H9 (cell line): ENCODE measurements around the gene MED25. TPM values are rescaled to one million over a fixed set of nuclear protein-coding genes. Genes with fewer than 3 reads are reported as not detected.

Source experiments
- DNase-seq: peaks from one replicate; pipeline ENCODE4 v3.0.0-alpha.2; 2017
- H2AFZ ChIP-seq: one replicate; pipeline ENCODE4 v1.6.1; 2013; ENCODE audit warnings: mild to moderate bottlenecking, low read length, control low read depth, moderate library complexity
- H2AK5ac ChIP-seq: 2 replicates; pipeline ENCODE4 v1.6.1; 2013; ENCODE audit warnings: low read length, control low read depth, mixed read lengths; ENCODE audit not compliant: insufficient read length
- H2BK120ac ChIP-seq: one replicate; pipeline ENCODE4 v1.6.1; 2013; ENCODE audit warnings: low read depth, mild to moderate bottlenecking, low read length, control low read depth, inconsistent platforms; ENCODE audit not compliant: poor library complexity, severe bottlenecking
- H2BK12ac ChIP-seq: 2 replicates; pipeline ENCODE4 v1.6.1; 2013; ENCODE audit warnings: low read length, control low read depth, mixed read lengths, low read depth; ENCODE audit not compliant: insufficient read length
- H2BK15ac ChIP-seq: 2 replicates; pipeline ENCODE4 v1.6.1; 2013; ENCODE audit warnings: low read depth, low read length, control low read depth
- H2BK20ac ChIP-seq: one replicate; pipeline ENCODE4 v1.6.1; 2013; ENCODE audit warnings: low read depth, mild to moderate bottlenecking, low read length, control low read depth, inconsistent platforms; ENCODE audit not compliant: poor library complexity, severe bottlenecking
- H2BK5ac ChIP-seq: 2 replicates; pipeline ENCODE4 v1.6.1; 2013; ENCODE audit warnings: low read length, control low read depth, mixed read lengths; ENCODE audit not compliant: insufficient read length
- H3K14ac ChIP-seq: 2 replicates; pipeline ENCODE4 v1.6.1; 2013; ENCODE audit warnings: low read length, control low read depth; ENCODE audit not compliant: insufficient read depth
- H3K18ac ChIP-seq: 2 replicates; pipeline ENCODE4 v1.6.1; 2013; ENCODE audit warnings: low read depth, mild to moderate bottlenecking, mixed read lengths, low read length, control low read depth; ENCODE audit not compliant: insufficient read length
- H3K23ac ChIP-seq: 2 replicates; pipeline ENCODE4 v1.6.1; 2013; ENCODE audit warnings: low read length, control low read depth, mixed read lengths, low read depth; ENCODE audit not compliant: insufficient read length
- H3K23me2 ChIP-seq: 2 replicates; pipeline ENCODE4 v1.6.1; 2013; ENCODE audit warnings: low read depth, mild to moderate bottlenecking, mixed read lengths, low read length, control low read depth; ENCODE audit not compliant: insufficient read length, poor library complexity, severe bottlenecking
- H3K27ac ChIP-seq: 2 replicates; pipeline ENCODE4 v1.5.1; 2013; ENCODE audit warnings: low read length, control low read depth, mixed read lengths, low read depth; ENCODE audit not compliant: insufficient read length
- H3K27me3 ChIP-seq: 2 replicates; pipeline ENCODE4 v1.6.1; 2013; ENCODE audit warnings: low read length, control low read depth, inconsistent platforms; ENCODE audit not compliant: insufficient read depth
- H3K4ac ChIP-seq: 2 replicates; pipeline ENCODE4 v1.6.1; 2013; ENCODE audit warnings: low read depth, mild to moderate bottlenecking, control low read depth, inconsistent platforms, low read length, moderate library complexity
- H3K4me1 ChIP-seq: 2 replicates; pipeline ENCODE4 v1.6.1; 2013; ENCODE audit warnings: low read length, control low read depth, inconsistent platforms; ENCODE audit not compliant: insufficient read depth
- H3K4me2 ChIP-seq: 2 replicates; pipeline ENCODE4 v1.6.1; 2013; ENCODE audit warnings: low read length, control low read depth, mixed read lengths; ENCODE audit not compliant: insufficient read length, insufficient read depth
- H3K56ac ChIP-seq: 2 replicates; pipeline ENCODE4 v1.6.1; 2013; ENCODE audit warnings: low read depth, mild to moderate bottlenecking, mixed read lengths, low read length, control low read depth; ENCODE audit not compliant: insufficient read length
- H3K79me1 ChIP-seq: 2 replicates; pipeline ENCODE4 v1.6.1; 2013; ENCODE audit warnings: low read depth, mild to moderate bottlenecking, moderate library complexity, low read length, control low read depth, inconsistent platforms; ENCODE audit not compliant: insufficient read depth, poor library complexity, severe bottlenecking
- H3K79me2 ChIP-seq: 2 replicates; pipeline ENCODE4 v1.6.1; 2013; ENCODE audit warnings: low read length, control low read depth, inconsistent platforms; ENCODE audit not compliant: insufficient read depth
- H3K9ac ChIP-seq: 2 replicates; pipeline ENCODE4 v1.6.1; 2013; ENCODE audit warnings: low read length, control low read depth, mixed read lengths; ENCODE audit not compliant: insufficient read length; ENCODE audit errors: extremely low read depth
- H3K9me3 ChIP-seq: one replicate; pipeline ENCODE4 v1.6.1; 2013; ENCODE audit warnings: low read depth, low read length, inconsistent platforms; ENCODE audit not compliant: control insufficient read depth
- H3T11ph ChIP-seq: one replicate; pipeline ENCODE4 v1.6.1; 2013; ENCODE audit warnings: mild to moderate bottlenecking, low read length, control low read depth, inconsistent platforms
- H4K20me1 ChIP-seq: one replicate; pipeline ENCODE4 v1.6.1; 2013; ENCODE audit not compliant: control insufficient read depth, insufficient read length, insufficient read depth
- H4K5ac ChIP-seq: 2 replicates; pipeline ENCODE4 v1.6.1; 2013; ENCODE audit warnings: low read depth, mild to moderate bottlenecking, mixed read lengths, low read length, control low read depth; ENCODE audit not compliant: insufficient read length
- H4K8ac ChIP-seq: replicated peaks from 2 replicates; pipeline ENCODE4 v1.6.1; 2013; ENCODE audit warnings: low read length, control low read depth, mixed read lengths, low read depth; ENCODE audit not compliant: insufficient read length
- H4K91ac ChIP-seq: 2 replicates; pipeline ENCODE4 v1.6.1; 2013; ENCODE audit warnings: low read depth, mild to moderate bottlenecking, moderate library complexity, mixed read lengths, low read length, control low read depth; ENCODE audit not compliant: insufficient read length
- H3K27ac Mint-ChIP-seq, 3 experiments: 2 replicates in 2 of 3; 3 replicates in 1 of 3; pipeline ENCODE4 v1.8.0; 2020 to 2021; ENCODE audit warnings: mixed read lengths in 3 of 3, mild to moderate bottlenecking in 1 of 3, moderate library complexity in 1 of 3
- H3K27me3 Mint-ChIP-seq: 2 replicates; pipeline ENCODE4 v1.8.0; 2021; ENCODE audit warnings: low read depth, mild to moderate bottlenecking, moderate library complexity, mixed read lengths
- H3K36me3 Mint-ChIP-seq, 3 experiments: 2 replicates in 2 of 3; 3 replicates in 1 of 3; pipeline ENCODE4 v1.8.0; 2020 to 2021; ENCODE audit warnings: low read depth in 3 of 3, mixed read lengths in 3 of 3; ENCODE audit not compliant: insufficient read depth in 1 of 3
- H3K4me1 Mint-ChIP-seq, 2 experiments: 2 replicates each; pipeline ENCODE4 v1.8.0; 2020; ENCODE audit warnings: mixed read lengths in 2 of 2
- H3K4me3 Mint-ChIP-seq, 2 experiments: 2 replicates in 1 of 2; 3 replicates in 1 of 2; pipeline ENCODE4 v1.8.0; 2020 to 2021; ENCODE audit warnings: mild to moderate bottlenecking in 2 of 2, mixed read lengths in 2 of 2, moderate library complexity in 1 of 2
- H3K9me3 Mint-ChIP-seq, 2 experiments: 2 replicates in 1 of 2; 3 replicates in 1 of 2; pipeline ENCODE4 v1.8.0; 2020; ENCODE audit warnings: mild to moderate bottlenecking in 2 of 2, mixed read lengths in 2 of 2, moderate library complexity in 1 of 2
- CTCF ChIP-seq: fragments of 200-600 bp; sonication (generic); conservative IDR thresholded peaks from 3 replicates; pipeline ENCODE4 v1.8.0; 2021; ENCODE audit warnings: antibody characterized with exemption, mild to moderate bottlenecking
- WGBS: extraction: QIAGEN DNeasy Blood & Tissue Kit; methylation state at CpG from one replicate; pipeline ENCODE4 v1.1.7; 2013; ENCODE audit warnings: missing lambda C conversion rate, low lambda C conversion rate, mixed read lengths; ENCODE audit not compliant: insufficient read length; ENCODE audit errors: extremely low coverage; 5-methylcytosine and 5-hydroxymethylcytosine counted together
- total RNA-seq: library from RNA; stranded (reverse); gene quantifications from 2 replicates; pipeline ENCODE4 v1.2.1, GENCODE V29; 2021

Gene MED25
- total RNA-seq, 1 experiment from 2014 or later = 77.5 TPM

GRCh38 chr19:49816590-49816989 is 1.5 kb upstream of the MED25 start:
- H4K91ac ChIP-seq = peak overlapping the region; percentile 87
- Mint-ChIP-seq H3K27me3 (no peaks in the 10 kb centered on the region), H3K9me3 (no peaks in the 10 kb centered on the region), H3K4me1 (peaks cover 16 to 35% of the 10 kb centered on the region in 2 experiments), H3K4me3 (peak overlapping the region in 1 of 2 experiments; percentile 40; a peak in 2 of 5 replicates), H3K36me3 (peaks cover 6 to 17% (median 10%) of the 10 kb centered on the region in 3 experiments), H3K27ac (0 out of 7 replicates have a peak overlapping the region, but pooled peaks of 1 of the 3 experiments have one; percentile 15)
- no peak overlapping the region for H3K9ac ChIP-seq
- H3K79me1 ChIP-seq = peaks cover 11% of the 10 kb centered on the region
- no peaks in the 10 kb centered on the region for H3K27me3 ChIP-seq
- H2BK120ac ChIP-seq = peak overlapping the region; percentile 89
- H2BK12ac ChIP-seq = no peak overlapping the region
- H3K9me3 ChIP-seq = no peaks in the 10 kb centered on the region
- H2AFZ ChIP-seq = no peak overlapping the region
- no peak overlapping the region for H3K23ac ChIP-seq
- H3K23me2 ChIP-seq = peaks cover 10% of the 10 kb centered on the region
- no peak overlapping the region; the same call in 1 of the 2 replicates for H3K4ac ChIP-seq
- peak overlapping the region; percentile 74; the same call in 1 of the 2 replicates for H3K14ac ChIP-seq
- H3K18ac ChIP-seq = peak overlapping the region; percentile 95
- no CpG with 5 or more reads among the region's 14 CpGs for WGBS
- H3K4me2 ChIP-seq = no peak overlapping the region
- H2BK20ac ChIP-seq = no peak overlapping the region
- H3K27ac ChIP-seq = no peak overlapping the region
- H2AK5ac ChIP-seq = no peak overlapping the region
- no peak overlapping the region for H3T11ph ChIP-seq
- H3K79me2 ChIP-seq = peaks cover 5% of the 10 kb centered on the region; the same call in 1 of the 2 replicates
- H4K8ac ChIP-seq = no peak overlapping the region
- no peak overlapping the region for H2BK15ac ChIP-seq
- no peak overlapping the region for H2BK5ac ChIP-seq
- peaks cover 6% of the 10 kb centered on the region for H3K4me1 ChIP-seq
- H4K20me1 ChIP-seq = no peaks in the 10 kb centered on the region
- no peak overlapping the region for H4K5ac ChIP-seq
- no peak for TF ChIP-seq CTCF
- DNase-seq = no peak
- no peak overlapping the region for H3K56ac ChIP-seq
